HG03097 (cell line): ENCODE data around the gene MT1HL1.

Source experiments
- ATAC-seq: cut with Tn5 transposase; IDR thresholded peaks from one replicate; pipeline ENCODE4 v1.9.1; 2021; ENCODE audit not compliant: unreplicated experiment, low FRiP score

The MT1HL1 gene

DNA sequence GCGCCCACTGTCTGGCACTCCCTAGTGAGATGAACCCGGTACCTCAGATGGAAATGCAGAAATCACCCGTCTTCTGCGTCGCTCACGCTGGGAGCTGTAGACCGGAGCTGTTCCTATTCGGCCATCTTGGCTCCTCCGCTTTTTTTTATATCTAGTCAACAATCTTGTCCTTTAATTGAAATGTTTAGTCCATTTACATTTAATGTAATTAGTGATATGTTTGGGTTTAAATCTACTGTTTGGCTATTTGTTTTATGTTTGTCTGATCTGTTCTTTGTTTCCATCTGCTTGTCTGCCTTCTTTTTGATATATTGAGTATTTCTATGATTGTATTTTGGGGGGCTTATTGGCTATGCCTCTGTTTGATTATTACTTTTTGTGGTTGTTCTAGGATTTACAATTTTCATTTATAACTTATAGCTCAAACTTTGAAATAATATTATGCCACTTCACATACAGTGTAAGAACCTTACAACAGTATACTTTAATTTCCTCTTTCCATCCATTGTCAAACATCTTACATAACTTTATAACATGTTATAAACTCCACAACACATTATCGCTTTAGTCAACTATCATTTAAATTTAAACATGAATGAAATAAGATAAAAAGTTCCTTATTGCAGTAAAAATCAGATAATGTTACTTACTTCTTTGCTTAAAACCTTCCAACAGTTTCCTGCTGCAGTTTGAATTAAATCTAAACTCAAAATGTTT lies 21.3 kb upstream of the MT1HL1 start:
- ATAC-seq = no peak

DNA sequence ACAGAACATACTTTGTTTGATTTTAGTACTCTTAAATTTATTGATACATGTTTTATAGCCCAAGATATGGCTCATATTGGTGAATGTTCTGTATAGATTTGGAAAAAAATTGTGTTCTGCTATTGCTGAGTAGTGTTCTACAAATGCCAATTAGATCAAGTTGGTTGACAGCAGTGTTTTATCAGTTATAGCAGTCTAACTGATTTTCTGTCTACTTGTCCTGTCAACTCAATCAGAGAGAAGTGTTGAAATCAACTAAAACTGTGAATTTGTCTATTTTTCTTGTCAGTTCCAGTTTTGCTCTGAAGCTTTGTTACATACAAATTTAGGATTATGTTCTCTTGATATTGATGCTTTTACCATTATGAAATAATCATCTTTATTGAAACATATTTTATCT lies 14.7 kb upstream of the MT1HL1 start:
- ATAC-seq = no peak

GRCh38 chr1:237016626-237017025 lies 12.4 kb upstream of the MT1HL1 start:
- no peak for ATAC-seq

- no peak for ATAC-seq
Observed at GRCh38 chr1:237013608-237014007, 9.4 kb upstream of the MT1HL1 start.

DNA sequence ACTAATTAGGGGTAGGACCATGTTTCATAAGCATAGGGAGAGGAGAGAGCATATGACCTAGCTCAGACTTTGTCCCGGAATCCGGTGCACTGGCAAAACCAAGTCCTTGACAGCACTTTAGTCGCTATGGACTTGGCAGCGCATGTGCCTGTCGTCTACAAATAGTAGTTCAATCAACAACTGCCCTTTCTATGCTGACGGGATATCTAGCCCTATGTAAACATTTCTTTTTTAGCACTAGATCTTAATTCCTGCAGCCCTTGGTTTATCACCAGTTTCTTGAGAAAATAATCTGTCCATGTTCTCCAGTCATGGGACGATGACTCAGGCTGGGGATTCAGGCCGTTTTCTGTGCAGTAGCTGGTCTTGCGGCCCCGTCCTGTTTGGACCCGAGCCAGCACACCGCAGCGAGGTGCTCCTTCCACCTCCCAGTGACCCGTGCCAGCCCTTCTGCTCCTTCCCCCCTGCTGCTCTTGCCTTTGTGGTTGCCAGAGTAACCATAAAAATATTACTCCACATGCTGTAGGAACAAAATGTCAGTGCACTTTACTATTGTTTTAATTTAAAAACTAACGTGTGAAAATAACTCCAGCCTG lies 8.6 kb upstream of the MT1HL1 start:
- ATAC-seq = no peak

DNA sequence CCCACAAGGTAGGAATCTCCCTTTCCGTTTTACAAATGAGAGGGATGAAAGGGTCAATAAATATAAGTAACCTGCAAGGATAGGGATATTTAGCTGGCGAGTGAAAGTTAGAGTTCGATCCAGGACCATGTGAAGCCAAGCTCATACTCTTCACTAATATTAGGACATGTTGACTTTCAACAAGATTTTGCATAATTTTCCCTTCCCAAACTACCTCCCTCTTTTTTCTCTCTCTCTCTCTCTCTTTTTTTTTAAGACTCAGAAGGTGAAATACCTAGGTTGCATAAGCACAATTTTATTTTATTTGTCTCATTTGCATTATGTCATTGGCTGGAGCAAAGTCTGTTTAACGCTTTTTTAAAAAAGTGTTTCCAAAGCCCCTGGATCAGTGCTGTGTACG lies 8.1 kb upstream of the MT1HL1 start:
- no peak for ATAC-seq

- no peak for ATAC-seq
Observed at GRCh38 chr1:237011432-237011831, 7.2 kb upstream of the MT1HL1 start.

DNA sequence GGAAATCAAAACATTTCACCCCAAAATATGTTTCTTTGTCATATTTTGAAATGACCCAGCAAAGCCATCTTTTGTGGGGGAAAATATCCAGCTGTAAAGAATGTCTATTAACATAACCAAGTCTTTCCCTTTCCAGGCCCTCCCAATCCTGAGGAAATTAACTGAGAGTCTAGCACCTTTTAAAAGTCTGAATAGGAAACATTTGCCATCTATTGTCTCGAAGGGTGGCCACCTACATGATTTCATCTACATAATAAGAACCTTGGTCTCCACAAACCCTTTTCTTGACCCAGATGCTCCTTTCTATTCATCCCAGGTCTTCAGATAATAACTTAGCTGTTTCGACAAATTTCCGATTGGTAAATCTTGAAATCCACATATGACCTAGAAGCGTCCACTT lies 5.4 kb upstream of the MT1HL1 start:
- no peak for ATAC-seq

DNA sequence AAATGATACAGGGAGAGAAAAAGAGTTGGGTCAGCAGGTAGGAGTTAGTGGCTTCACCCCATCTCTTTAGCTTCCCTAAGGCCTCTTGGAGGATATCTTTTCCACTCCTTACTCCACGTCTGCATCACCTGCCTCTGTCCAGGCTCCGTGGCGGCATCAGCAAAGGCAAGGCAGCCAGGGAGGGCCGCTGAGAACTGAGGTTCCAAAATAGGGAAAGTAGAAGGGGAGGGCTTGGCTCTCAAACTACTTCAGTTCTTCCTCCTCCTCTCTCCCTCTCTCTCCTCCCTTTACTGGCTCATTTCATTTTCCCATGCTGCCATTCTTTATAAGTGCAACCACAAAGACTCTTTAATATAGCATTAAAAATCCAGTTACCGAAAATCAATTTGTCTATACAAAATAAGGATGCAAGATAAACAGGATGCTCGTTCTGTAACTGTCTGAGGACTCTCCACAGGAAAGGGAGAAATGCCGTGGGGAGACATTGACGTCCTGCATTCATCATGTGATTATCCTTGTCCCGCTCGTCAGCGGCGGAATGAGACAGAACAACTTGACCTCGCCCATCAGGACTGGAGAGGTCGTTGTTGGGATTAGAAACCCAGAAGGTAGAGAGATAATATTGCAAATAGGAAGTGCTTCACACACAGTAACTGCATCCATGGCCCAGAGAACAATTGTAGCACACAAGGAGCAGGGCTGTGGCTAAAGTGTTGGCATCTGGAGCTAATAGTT lies 3.1 kb upstream of the MT1HL1 start:
- no peak for ATAC-seq

- ATAC-seq = no peak
Observed at GRCh38 chr1:237005674-237006073, 1.4 kb upstream of the MT1HL1 start.

DNA sequence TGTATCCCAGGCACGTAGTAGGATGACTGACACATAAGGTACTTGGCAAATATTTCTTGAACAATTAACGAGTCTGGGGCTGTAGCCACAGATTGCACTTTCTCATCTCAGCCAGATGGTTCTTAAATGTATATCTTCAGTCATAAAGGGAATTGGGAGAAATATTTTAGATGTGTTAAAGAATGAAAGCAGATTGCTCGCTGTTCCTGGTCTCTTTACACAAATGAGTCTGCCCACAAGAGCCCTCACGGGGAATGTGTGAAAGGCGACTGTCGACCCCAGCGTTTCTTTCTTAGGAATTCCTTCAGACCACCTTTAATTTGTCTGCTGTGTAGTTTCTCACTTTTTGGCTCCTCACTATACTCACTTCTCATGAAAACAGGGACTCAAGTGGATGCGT lies 725 bp downstream of the MT1HL1 start:
- no peak for ATAC-seq

DNA sequence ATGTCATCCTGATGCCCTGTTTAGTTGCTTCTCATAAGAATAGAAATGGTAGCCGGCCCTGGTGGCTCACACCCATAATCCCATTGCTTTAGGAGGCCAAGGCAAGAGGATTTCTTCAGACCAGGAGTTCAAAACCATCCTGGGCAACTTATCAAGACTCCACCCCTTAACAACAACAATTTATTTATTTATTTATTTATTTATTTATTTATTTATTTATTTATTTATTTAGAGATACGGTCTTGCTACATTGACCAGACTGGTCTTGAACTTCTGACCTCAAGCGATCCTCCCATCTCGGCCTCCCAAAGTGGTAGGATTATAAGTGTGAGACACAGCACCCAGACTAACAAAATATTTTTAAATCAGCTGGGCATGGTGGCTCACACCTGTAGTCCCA lies 4.0 kb downstream of the MT1HL1 start:
- no peak for ATAC-seq

DNA sequence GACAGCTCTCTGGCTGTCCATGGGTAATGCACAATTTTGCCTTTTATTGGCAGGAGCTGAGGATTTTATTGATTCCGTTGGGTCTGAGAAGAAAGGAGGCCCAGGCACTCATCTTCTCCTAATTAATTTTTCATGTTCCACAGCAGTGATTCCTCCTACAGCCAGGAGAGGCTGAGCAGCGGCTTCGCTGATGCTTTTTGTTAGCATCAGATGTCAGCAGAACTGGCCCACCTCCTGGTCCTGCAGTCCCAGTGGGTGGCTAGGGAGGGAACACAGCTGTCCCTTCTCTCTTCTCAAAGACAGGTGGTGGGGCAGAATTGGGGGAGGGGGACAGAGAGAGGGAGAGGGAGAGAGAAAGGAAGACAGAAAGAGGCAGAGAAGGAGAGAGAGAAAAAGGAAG lies 5.7 kb downstream of the MT1HL1 start:
- no peak for ATAC-seq

GRCh38 chr1:236997882-236998281 lies 6.4 kb downstream of the MT1HL1 start:
- ATAC-seq = no peak

- no peak for ATAC-seq
Observed at GRCh38 chr1:236997361-236997760, 6.9 kb downstream of the MT1HL1 start.

- no peak for ATAC-seq
Observed at GRCh38 chr1:236994450-236994849, 9.8 kb downstream of the MT1HL1 start.

- no peak for ATAC-seq
Observed at GRCh38 chr1:236992449-236992848, 11.8 kb downstream of the MT1HL1 start.

DNA sequence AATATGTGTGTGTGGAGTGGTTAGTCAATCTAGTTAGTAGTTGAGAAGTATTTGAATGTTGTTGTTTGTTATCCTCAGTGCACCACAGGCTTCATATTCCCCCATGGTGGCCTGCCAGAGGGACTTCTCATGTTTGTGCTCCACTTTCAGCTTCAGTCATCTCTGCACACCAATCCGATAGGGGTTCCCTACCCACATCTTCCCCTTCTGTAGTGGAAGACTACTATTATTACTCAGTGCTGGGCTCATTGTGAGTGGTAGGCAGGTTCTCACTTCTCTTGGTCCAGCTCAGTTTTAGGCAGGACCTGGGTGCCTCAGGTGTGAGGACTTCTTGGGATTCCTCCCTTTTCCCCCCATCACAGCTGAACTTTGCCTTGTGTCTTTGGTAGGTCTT lies 14.2 kb downstream of the MT1HL1 start:
- no peak for ATAC-seq

DNA sequence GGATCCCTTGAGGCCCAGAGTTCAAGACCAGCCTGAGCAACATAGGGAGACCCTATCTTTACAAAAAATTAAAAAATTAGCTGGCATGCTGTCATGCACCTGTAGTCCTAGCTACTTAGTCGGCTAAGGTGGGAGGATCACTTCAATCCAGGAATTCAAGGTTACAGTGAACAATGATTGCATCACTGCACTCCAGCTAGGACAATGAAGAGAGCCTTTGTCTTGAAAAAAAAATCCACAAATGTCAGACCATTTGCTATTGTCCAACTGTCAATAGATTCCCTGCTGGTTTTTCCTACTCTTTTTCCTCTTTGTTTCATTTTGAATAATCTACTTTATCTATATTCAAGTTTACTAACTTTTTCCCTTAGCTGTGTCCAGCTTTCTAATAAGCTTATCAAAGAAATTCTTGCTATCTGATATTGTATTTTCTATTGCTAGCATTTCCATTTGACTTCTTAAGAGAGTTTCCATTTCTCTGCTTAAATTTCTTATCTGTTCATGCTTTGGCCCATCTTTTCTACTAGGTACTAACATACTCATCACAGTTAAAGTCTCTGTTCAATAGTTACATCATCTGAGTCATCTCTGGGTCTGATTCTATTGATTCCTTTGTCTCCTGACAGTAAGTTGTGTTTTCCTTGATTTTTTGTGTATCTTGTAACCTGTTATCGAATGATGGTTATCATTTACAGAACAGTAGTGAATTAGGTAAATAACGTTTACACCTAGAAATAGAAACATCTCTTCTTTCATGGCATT lies 14.8 kb downstream of the MT1HL1 start:
- ATAC-seq = no peak

- ATAC-seq = no peak
Observed at GRCh38 chr1:236983818-236984217, 20.4 kb downstream of the MT1HL1 start.

DNA sequence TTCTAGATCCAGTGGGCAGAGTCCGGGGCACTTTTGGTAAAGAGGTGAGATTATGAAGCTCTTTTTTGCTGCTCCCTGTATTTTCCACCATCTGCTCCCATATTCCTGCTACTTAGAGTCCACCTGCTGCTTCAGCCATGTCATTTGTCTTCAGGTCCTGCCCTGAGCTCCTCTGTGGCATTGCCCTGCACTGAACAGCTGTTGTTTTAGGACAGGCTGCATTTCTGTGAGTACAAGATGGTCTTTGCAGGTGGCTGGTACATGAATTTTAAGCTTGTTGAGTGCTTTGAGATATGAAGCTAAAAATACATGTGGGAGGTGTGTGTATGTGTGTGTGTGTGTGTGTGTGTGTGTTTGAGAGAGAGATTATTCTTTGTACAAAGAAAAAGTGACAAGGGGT lies 21.9 kb downstream of the MT1HL1 start:
- ATAC-seq = no peak
